Stomach (tissue), 9 donors: ENCODE results near the gene NMNAT2. TPM values are rescaled to one million over a fixed set of nuclear protein-coding genes. Genes with fewer than 3 reads are reported as not detected.

Experiments
- DNase-seq, 2 donors: peaks; one replicate each; pipeline versions ENCODE4 v3.0.0 to v3.0.0-alpha.2; 2013 to 2019
- H3K27ac ChIP-seq, 5 donors: fragments of 200-600 bp in 4 of 5; sonication (generic) in 4 of 5; one replicate each; pipeline ENCODE4 v1.5.1; 2013 to 2019; ENCODE audit warnings: mild to moderate bottlenecking in 1 of 5, moderate library complexity in 1 of 5
- H3K27me3 ChIP-seq, 3 donors: fragments of 200-600 bp; sonication (generic); one replicate each; pipeline ENCODE4 v1.5.1; 2017 to 2019; ENCODE audit warnings: mixed run types in 1 of 3
- H3K36me3 ChIP-seq, 4 donors: fragments of 200-600 bp; sonication (generic); 1 replicate in 3 of 4; 2 replicates in 1 of 4; pipeline ENCODE4 v1.5.1; 2016 to 2019
- H3K4me1 ChIP-seq, 4 donors: fragments of 200-600 bp; sonication (generic); one replicate each; pipeline ENCODE4 v1.5.1; 2016 to 2019
- H3K4me3 ChIP-seq, 4 donors: fragments of 200-600 bp; sonication (generic) in 3 of 4; one replicate each; pipeline ENCODE4 v1.5.1; 2016 to 2019; ENCODE audit warnings: mild to moderate bottlenecking in 1 of 4
- H3K9me3 ChIP-seq, 4 donors: fragments of 200-600 bp; sonication (generic); one replicate each; pipeline ENCODE4 v1.5.1; 2016 to 2019
- CTCF ChIP-seq, 7 experiments: fragments of 450-650 bp in 4 of 7; fragments of 200-600 bp in 3 of 7; sonication (generic) in 3 of 7; IDR thresholded peaks; one replicate each; pipeline ENCODE4 v1.5.1; 2016 to 2019; ENCODE audit warnings: antibody characterized with exemption in 7 of 7, control low read depth in 2 of 7, mild to moderate bottlenecking in 1 of 7
- EP300 ChIP-seq: sonication (generic); formaldehyde crosslinking; IDR thresholded peaks from one replicate; pipeline ENCODE4 v1.6.1; 2017; ENCODE audit warnings: antibody characterized with exemption
- POLR2A ChIP-seq, 4 donors: fragments of 450-650 bp; IDR thresholded peaks; one replicate each; pipeline ENCODE4 v1.6.1; 2016; ENCODE audit warnings: antibody characterized with exemption in 4 of 4, control low read depth in 2 of 4, mild to moderate bottlenecking in 1 of 4, moderate library complexity in 1 of 4
- POLR2AphosphoS5 ChIP-seq, 3 donors: sonication (generic); formaldehyde crosslinking; IDR thresholded peaks; one replicate each; pipeline ENCODE4 v1.6.1; 2016; ENCODE audit warnings: antibody characterized with exemption in 3 of 3
- WGBS, 5 donors: extraction: QIAGEN DNeasy Blood & Tissue Kit in 3 of 5; methylation state at CpG; one replicate each; pipeline versions ENCODE4 v1.1.5 to v1.1.7; 2013 to 2018; 5-methylcytosine and 5-hydroxymethylcytosine counted together
- intact Hi-C: fragments of 100-400 bp; cut with DNase I; formaldehyde crosslinking; loops from one replicate; pipeline ENCODE4 v1.15.1; 2023; ENCODE audit warnings: low total_unique reads
- polyA plus RNA-seq, 3 donors: library from polyadenylated mRNA; stranded (reverse); fragments of 200-250 nt; gene quantifications; one replicate each; pipeline ENCODE4 v1.2.3, GENCODE V29; 2013
- total RNA-seq, 5 donors: library from RNA; depleted of rRNA; stranded (reverse); fragments of >200 nt; gene quantifications; one replicate each; pipeline versions ENCODE4 v1.1.0 to v1.2.3, GENCODE V29; 2014 to 2016
- donor health status: healthy with polysubstance abuse.
- donor health status: Bipolar disorder and iron deficiency.
- donor health status: healthy.

NMNAT2 gene
- total and polyA plus RNA-seq, 8 donors: 0.06 to 1.3 (median 0.51) TPM; not detected in 2

- WGBS, 5 donors: 86 to 92% (median 87%) methylated on average over 3 of the region's 3 CpGs
- Histone ChIP-seq H3K27ac (peak overlapping the region in 1 of 5 donors; percentile 79), H3K27me3 (no peaks in the 10 kb centered on the region), H3K36me3 (no peaks in the 10 kb centered on the region), H3K4me3 (no peak overlapping the region), H3K9me3 (no peaks in the 10 kb centered on the region), H3K4me1 (peaks cover 0 to 7% (median 0%) of the 10 kb centered on the region in 4 donors)
- no peak for DNase-seq
- TF ChIP-seq POLR2AphosphoS5 (IDR thresholded peaks at IDR 0.05) (no peak), CTCF (IDR thresholded peaks at IDR 0.05) (no peak), POLR2A (IDR thresholded peaks at IDR 0.05) (no peak), EP300 (no peak)
- intact Hi-C loops: no loop called here
These were observed 218.9 kb downstream of the NMNAT2 start for GRCh38 chr1:183199304-183199703.

- intact Hi-C loops: no loop called here
- Histone ChIP-seq H3K27ac (peak overlapping the region in 1 of 5 donors; percentile 79), H3K9me3 (no peaks in the 10 kb centered on the region), H3K27me3 (no peaks in the 10 kb centered on the region), H3K4me3 (no peak overlapping the region), H3K4me1 (peaks cover 0 to 7% (median 0%) of the 10 kb centered on the region in 4 donors), H3K36me3 (no peaks in the 10 kb centered on the region)
- TF ChIP-seq EP300 (peak; percentile 67), CTCF (IDR thresholded peaks at IDR 0.05) (no peak), POLR2AphosphoS5 (IDR thresholded peaks at IDR 0.05) (peak in 2 of 3 donors; percentile 69 to 84), POLR2A (IDR thresholded peaks at IDR 0.05) (no peak)
- DNase-seq: peak in 1 of 2 donors; percentile 80
- WGBS, 5 donors: 70 to 91% (median 87%) methylated on average over 9 of the region's 9 CpGs
These were observed 219.7 kb downstream of the NMNAT2 start for GRCh38 chr1:183198463-183198862.

Other genes starting within 250 kb of the NMNAT2 start
- 10 to 100 TPM in 4 of 5 donors, 1 to 10 TPM in 1; 5.3 to 21.3 (median 12.7) TPM for gene LAMC2, start 232.1 kb downstream of the NMNAT2 start, total RNA-seq
- 10 to 100 TPM in 1 of 3 donors, 1 to 10 TPM in 2; 2.0 to 18.7 (median 4.3) TPM for gene LAMC2, start 232.1 kb downstream of the NMNAT2 start, polyA plus RNA-seq
- gene SMG7, start 54.1 kb upstream of the NMNAT2 start, total RNA-seq: 10 to 100 TPM; 27.0 to 44.9 (median 33.5) TPM
- gene SMG7, start 54.1 kb upstream of the NMNAT2 start, polyA plus RNA-seq: 10 to 100 TPM; 13.4 to 17.4 (median 13.6) TPM
- gene NCF2, start 172.1 kb upstream of the NMNAT2 start, total RNA-seq: 10 to 100 TPM in 1 of 5 donors, 1 to 10 TPM in 3, under 1 TPM in 1; 0.29 to 30.4 (median 6.4) TPM
- gene NCF2, start 172.1 kb upstream of the NMNAT2 start, polyA plus RNA-seq: 1 to 10 TPM; 3.1 to 10.0 (median 6.0) TPM
- 100 to 1,000 TPM in 1 of 5 donors, 10 to 100 TPM in 4; 26.3 to 101 (median 73.7) TPM for gene ARPC5, start 217.4 kb upstream of the NMNAT2 start, total RNA-seq
- gene ARPC5, start 217.4 kb upstream of the NMNAT2 start, polyA plus RNA-seq: 100 to 1,000 TPM in 1 of 3 donors, 10 to 100 TPM in 2; 54.5 to 106 (median 87.5) TPM
- gene APOBEC4, start 234.9 kb upstream of the NMNAT2 start, total RNA-seq: not detected
- gene APOBEC4, start 234.9 kb upstream of the NMNAT2 start, polyA plus RNA-seq: not detected